Heart right ventricle (tissue), 16 donors: Measurements from ENCODE around the gene COG4. TPM values are rescaled to one million over a fixed set of nuclear protein-coding genes. Genes with fewer than 3 reads are reported as not detected.
A peak's percentile ranks its signal among the peaks of the same experiment; 100 is the strongest.

Source experiments
- ATAC-seq, 8 donors: fragments of 200-7000 bp; cut with Tn5 transposase; one replicate each; pipeline ENCODE4 v1.9.1; 2020; ENCODE audit warnings: mild to moderate bottlenecking in 8 of 8, moderate library complexity in 8 of 8, moderate number of reproducible peaks in 1 of 8
- DNase-seq, 2 donors: peaks; one replicate each; pipeline ENCODE4 v3.0.0-alpha.2; 2020
- H3K27ac ChIP-seq, 10 donors: fragments of 200-600 bp; sonication (generic) in 2 of 10; one replicate each; pipeline versions ENCODE4 v1.5.0 to v1.8.0; 2020 to 2022; ENCODE audit warnings: mild to moderate bottlenecking in 3 of 10
- H3K27me3 ChIP-seq, 7 donors: fragments of 200-600 bp; one replicate each; pipeline ENCODE4 v1.8.0; 2021 to 2022; ENCODE audit warnings: mild to moderate bottlenecking in 2 of 7
- H3K36me3 ChIP-seq, 9 donors: fragments of 200-600 bp; sonication (generic) in 1 of 9; one replicate each; pipeline versions ENCODE4 v1.5.0 to v1.8.0; 2020 to 2022; ENCODE audit warnings: mild to moderate bottlenecking in 2 of 9
- H3K4me1 ChIP-seq, 9 donors: fragments of 200-600 bp; sonication (generic) in 1 of 9; one replicate each; pipeline versions ENCODE4 v1.5.0 to v1.8.0; 2020 to 2022; ENCODE audit warnings: mild to moderate bottlenecking in 4 of 9
- H3K4me3 ChIP-seq, 10 donors: fragments of 200-600 bp; sonication (generic) in 2 of 10; one replicate each; pipeline versions ENCODE4 v1.5.0 to v1.8.0; 2020 to 2022; ENCODE audit warnings: mild to moderate bottlenecking in 7 of 10, moderate library complexity in 2 of 10
- H3K9me3 ChIP-seq, 11 donors: fragments of 200-600 bp in 10 of 11; sonication (generic) in 2 of 11; one replicate each; pipeline versions ENCODE4 v1.5.0 to v1.8.0; 2013 to 2022; ENCODE audit warnings: mild to moderate bottlenecking in 2 of 11, control low read depth in 1 of 11, moderate library complexity in 1 of 11
- WGBS, 2 donors: extraction: QIAGEN DNeasy Blood & Tissue Kit; methylation state at CpG; one replicate each; pipeline ENCODE4 v1.1.7; 2013; ENCODE audit warnings: inconsistent platforms in 1 of 2; 5-methylcytosine and 5-hydroxymethylcytosine counted together
- intact Hi-C, 10 donors: fragments of 100-400 bp; cut with DNase I; formaldehyde crosslinking; loops; one replicate each; pipeline versions ENCODE4 v1.11.1 to v1.14.2; 2022
- polyA plus RNA-seq, 2 donors: library from polyadenylated mRNA; stranded (reverse); fragments of 200-250 nt; gene quantifications; one replicate each; pipeline ENCODE4 v1.2.3, GENCODE V29; 2013
- total RNA-seq, 10 donors: library from RNA; stranded (reverse); fragmentation: NEBNext Ultra II Directional in 3 of 10; extraction: Animal tissue kit (Norgen Biotek cat#: 25700) in 3 of 10; gene quantifications; one replicate each; pipeline versions ENCODE4 v1.2.1 to v1.2.4, GENCODE V29; 2021 to 2023
- TF ChIP-seq, protein P1 (sequence below), 9 donors: fragments of 200-600 bp; sonication (generic) in 2 of 9; IDR thresholded peaks; one replicate each; pipeline versions ENCODE4 v1.5.0 to v1.8.0; 2021 to 2022; ENCODE audit warnings: antibody characterized with exemption in 9 of 9, mild to moderate bottlenecking in 5 of 9, moderate library complexity in 1 of 9
- donor health status: Arrhythmogenic right ventricular cardiomyopathy.
- donor health status: ischemic (EF 13 %, LVEDD 7.1; RV severe dilation, severe dysfunction).
- donor health status: healthy with polysubstance abuse.
- donor health status: DM: no; HTN: yes; CAD: no.
- donor health status: DM: no; HTN: no; CAD: no.
- donor health status: ischemic (EF 25% LVEDD 6.9; RV normal size, moderate dysfunction).
- donor health status: ischemic (EF 25% LVEDD 5.7; RV mildly dilated, moderate dysfunction).
- donor health status: healthy.
- donor health status: DM: yes; HTN: yes; CAD: no.
- donor health status: Ischemic cardiomyopathy.
- donor health status: ischemic (EF 35%, LVEDD 5.7; RV mildly dilated, moderate dysfunction).
- donor health status: nonischemic (EF 11% LVEDD 7.7; RV severe dilation, severe dysfunction).
- donor health status: DM: yes; HTN: yes; CAD: no.
- donor health status: PGD.
- donor health status: ischemic (EF 29% LVEDD 5.4; RV normal size, mild dysfunction).
- donor health status: nonischemic (EF 23%, LVEDD 6.1; RV moderate dilation, normal function).

COG4 gene
- total and polyA plus RNA-seq, 12 donors: 29.3 to 56.8 (median 40.5) TPM

DNA sequence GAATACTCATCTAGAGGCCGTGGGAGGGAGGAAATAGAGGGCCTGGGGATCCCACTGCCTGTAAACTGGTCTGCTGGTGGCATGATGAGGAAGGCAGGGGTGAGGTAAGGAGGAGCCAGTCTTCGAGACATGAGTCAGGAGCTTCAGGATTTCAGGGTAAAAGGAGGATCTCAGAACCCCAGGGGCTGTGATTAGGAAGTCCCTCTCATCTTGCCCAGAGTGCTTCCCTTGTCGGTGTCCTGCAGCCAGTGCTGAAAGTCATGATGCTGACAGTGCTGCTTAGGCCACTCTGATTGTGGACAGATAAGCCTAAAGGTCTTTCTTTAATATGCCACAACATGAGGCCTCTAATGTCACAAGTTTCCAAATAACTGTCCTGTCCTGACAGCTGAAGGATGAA lies 29.6 kb downstream of the COG4 start:
- ATAC-seq (peak in 6 of 8 donors; percentile 24 to 43 (median 36)), DNase-seq (no peak)
- H3K4me1 ChIP-seq: peaks cover 0 to 15% (median 7%) of the 10 kb centered on the region in 9 donors
- no peaks in the 10 kb centered on the region for H3K27me3 ChIP-seq
- no peaks in the 10 kb centered on the region for H3K9me3 ChIP-seq
- no peak overlapping the region for H3K4me3 ChIP-seq
- peak overlapping the region in 6 of 10 donors; percentile 27 to 65 (median 56) for H3K27ac ChIP-seq
- intact Hi-C loops: loop anchor here in 1 of 10 donors (10.0 kb wide), 1 partner anchor 129 kb away; no protein-coding TSS in a partner anchor
- TF ChIP-seq, protein P1, sequence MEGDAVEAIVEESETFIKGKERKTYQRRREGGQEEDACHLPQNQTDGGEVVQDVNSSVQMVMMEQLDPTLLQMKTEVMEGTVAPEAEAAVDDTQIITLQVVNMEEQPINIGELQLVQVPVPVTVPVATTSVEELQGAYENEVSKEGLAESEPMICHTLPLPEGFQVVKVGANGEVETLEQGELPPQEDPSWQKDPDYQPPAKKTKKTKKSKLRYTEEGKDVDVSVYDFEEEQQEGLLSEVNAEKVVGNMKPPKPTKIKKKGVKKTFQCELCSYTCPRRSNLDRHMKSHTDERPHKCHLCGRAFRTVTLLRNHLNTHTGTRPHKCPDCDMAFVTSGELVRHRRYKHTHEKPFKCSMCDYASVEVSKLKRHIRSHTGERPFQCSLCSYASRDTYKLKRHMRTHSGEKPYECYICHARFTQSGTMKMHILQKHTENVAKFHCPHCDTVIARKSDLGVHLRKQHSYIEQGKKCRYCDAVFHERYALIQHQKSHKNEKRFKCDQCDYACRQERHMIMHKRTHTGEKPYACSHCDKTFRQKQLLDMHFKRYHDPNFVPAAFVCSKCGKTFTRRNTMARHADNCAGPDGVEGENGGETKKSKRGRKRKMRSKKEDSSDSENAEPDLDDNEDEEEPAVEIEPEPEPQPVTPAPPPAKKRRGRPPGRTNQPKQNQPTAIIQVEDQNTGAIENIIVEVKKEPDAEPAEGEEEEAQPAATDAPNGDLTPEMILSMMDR (IDR thresholded peaks at IDR 0.05): no peak
- WGBS, 2 donors: 65 to 74% methylated on average over 3 of the region's 3 CpGs
- peaks cover 0 to 100% (median 45%) of the 10 kb centered on the region in 9 donors for H3K36me3 ChIP-seq

DNA sequence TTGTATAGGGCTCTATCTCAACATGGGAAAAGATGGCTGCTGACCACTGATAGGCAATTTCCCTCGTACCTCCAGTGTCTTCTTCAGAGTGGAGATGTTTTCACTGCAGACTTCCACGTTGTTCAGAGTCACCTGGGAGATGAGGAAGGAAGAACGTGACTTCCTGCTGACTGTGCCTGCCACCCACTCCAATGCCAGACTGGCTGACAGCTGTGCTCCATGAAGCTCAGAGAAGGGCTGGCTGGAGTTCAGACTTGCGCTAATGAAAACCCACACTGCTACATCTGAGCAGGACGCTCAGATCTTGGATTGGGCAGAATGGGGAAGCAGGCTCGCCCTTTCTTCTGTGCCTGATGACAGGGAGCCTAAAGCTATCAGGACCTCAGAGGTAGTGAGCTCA lies 33.1 kb downstream of the COG4 start:
- H3K27me3 ChIP-seq: no peaks in the 10 kb centered on the region
- DNase-seq (no peak), ATAC-seq (peak in 5 of 8 donors; percentile 34 to 78 (median 52))
- WGBS, 2 donors: 67 to 68% methylated on average over 6 of the region's 6 CpGs
- intact Hi-C loops: loop anchor here in 1 of 10 donors (10.0 kb wide), 1 partner anchor 125 kb away; no protein-coding TSS in a partner anchor
- H3K36me3 ChIP-seq: peaks cover 0 to 100% (median 44%) of the 10 kb centered on the region in 9 donors
- H3K4me1 ChIP-seq: peaks cover 0 to 15% (median 8%) of the 10 kb centered on the region in 9 donors
- no peaks in the 10 kb centered on the region for H3K9me3 ChIP-seq
- TF ChIP-seq, protein P1 (IDR thresholded peaks at IDR 0.05): no peak
- no peak overlapping the region for H3K4me3 ChIP-seq
- H3K27ac ChIP-seq: no peak overlapping the region

DNA sequence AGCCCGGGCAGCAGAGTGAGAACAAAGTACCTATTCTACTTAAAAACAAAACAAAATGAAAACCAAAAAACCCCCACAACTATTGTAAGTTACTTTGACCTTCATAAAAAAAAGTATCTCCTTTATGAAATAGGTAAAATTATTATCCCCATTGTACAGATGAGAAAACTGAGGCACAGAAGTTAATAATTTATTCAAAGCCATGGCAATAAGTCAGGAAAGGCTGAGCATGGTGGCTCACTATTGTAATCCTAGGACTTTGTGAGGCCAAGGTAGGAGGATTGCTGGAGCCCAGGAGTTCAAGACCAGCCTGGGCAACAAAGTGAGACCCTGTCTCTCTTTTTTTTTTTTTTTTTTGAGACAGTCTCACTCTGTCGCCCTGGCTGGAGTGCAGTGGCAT lies 38.5 kb downstream of the COG4 start:
- DNase-seq (no peak), ATAC-seq (no peak)
- TF ChIP-seq, protein P1 (IDR thresholded peaks at IDR 0.05): no peak
- 94 to 98% methylated on average over 2 of the region's 2 CpGs for WGBS, 2 donors
- intact Hi-C loops: no loop called here
- Histone ChIP-seq H3K4me1 (peaks cover 0 to 8% (median 4%) of the 10 kb centered on the region in 9 donors), H3K27me3 (no peaks in the 10 kb centered on the region), H3K4me3 (no peak overlapping the region), H3K27ac (no peak overlapping the region), H3K36me3 (peaks cover 0 to 97% (median 40%) of the 10 kb centered on the region in 9 donors), H3K9me3 (no peaks in the 10 kb centered on the region)

DNA sequence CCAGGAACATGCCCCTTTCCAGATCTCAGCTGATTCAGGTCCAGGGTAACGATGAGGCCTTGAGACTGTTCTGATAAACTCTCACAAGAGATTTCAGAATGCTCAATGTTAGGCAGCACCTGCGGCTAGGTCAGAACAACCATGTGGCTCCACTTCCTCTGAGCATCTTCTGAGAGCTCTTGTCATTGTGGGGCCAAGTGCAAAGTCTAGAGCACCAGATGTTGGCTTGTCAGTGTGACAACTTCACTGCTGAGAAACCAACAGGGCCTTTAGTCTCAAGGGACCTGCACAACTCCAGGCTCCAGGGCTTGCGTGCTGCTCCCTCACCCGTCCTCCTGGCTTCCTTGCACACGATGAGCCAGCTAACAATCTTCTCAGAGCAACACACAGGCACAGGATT lies 39.9 kb downstream of the COG4 start:
- WGBS, 2 donors: 81 to 84% methylated on average over 5 of the region's 5 CpGs
- Histone ChIP-seq H3K36me3 (peaks cover 0 to 96% (median 32%) of the 10 kb centered on the region in 9 donors), H3K27me3 (no peaks in the 10 kb centered on the region), H3K4me3 (no peak overlapping the region), H3K27ac (no peak overlapping the region), H3K9me3 (no peaks in the 10 kb centered on the region), H3K4me1 (peaks cover 0 to 22% (median 19%) of the 10 kb centered on the region in 9 donors)
- no peak for DNase-seq
- TF ChIP-seq, protein P1 (IDR thresholded peaks at IDR 0.05): no peak
- ATAC-seq: no peak
- intact Hi-C loops: no loop called here
